ENCODE data around the gene AMBP.

- TF ChIP-seq YY1 (IDR thresholded peaks at IDR 0.05) (no peak), NR2F2 (IDR thresholded peaks at IDR 0.05) (no peak), CTCF (IDR thresholded peaks at IDR 0.05; ENCODE audit: low read depth, low read length, missing input control) (no peak), HNF4A (conservative IDR thresholded peaks at IDR 0.05) (no peak), REST (IDR thresholded peaks at IDR 0.05) (no peak), ATF3 (IDR thresholded peaks at IDR 0.05) (no peak)
These were observed 14.2 kb upstream of the AMBP start for GRCh38 chr9:114092336-114092735.
